ENCODE results near the gene H3-3A. TPM values are rescaled to one million over a fixed set of nuclear protein-coding genes. Genes with fewer than 3 reads are reported as not detected.
"Not testable (repeated sequence)": the region's sequence is repeated elsewhere in the genome, so short reads cannot be mapped to it uniquely, and the experiment has no call there.

H3-3A gene
- total RNA-seq, 3 donors from 2014 or later (not counting 1 experiment from before 2014, with no cell fraction given) = 490 to 616 (median 522) TPM

GRCh38 chr1:226091461-226091860 is 28.9 kb downstream of the H3-3A start:
- no peak overlapping the region for H3K4me3 Mint-ChIP-seq
- WGBS (ENCODE audit: insufficient coverage) = 86% methylated on average over 1 of the region's 1 CpG
- no peaks in the 10 kb centered on the region for H3K9me3 ChIP-seq (ENCODE audit: control insufficient read depth, insufficient read depth, low read length)
- H3K4me1 ChIP-seq (ENCODE audit: control insufficient read depth, insufficient read depth, low read length) = no peaks in the 10 kb centered on the region
- no peak for TF ChIP-seq CTCF (IDR thresholded peaks at IDR 0.05)
- no peaks in the 10 kb centered on the region for H3K4me1 Mint-ChIP-seq
- no peaks in the 10 kb centered on the region for H3K36me3 Mint-ChIP-seq
- H3K27me3 ChIP-seq (ENCODE audit: control insufficient read depth, insufficient read depth, low read length) = no peaks in the 10 kb centered on the region
- no peak for DNase-seq
- ATAC-seq = no peak
- no peak overlapping the region for H3K27ac Mint-ChIP-seq
- intact Hi-C loops (cut with micrococcal nuclease) = no loop called here
- H3K27ac ChIP-seq (ENCODE audit: low read length) = no peak overlapping the region
- no peak overlapping the region for H3K4me3 ChIP-seq (ENCODE audit: low read length)
- no peaks in the 10 kb centered on the region for H3K9me3 Mint-ChIP-seq
- no peaks in the 10 kb centered on the region for H3K36me3 ChIP-seq (ENCODE audit: control insufficient read depth, insufficient read depth, low read length)
- peaks cover 0 to 4% of the 10 kb centered on the region in 2 donors for H3K27me3 Mint-ChIP-seq (ENCODE audit: low read depth in 2 of 2)

GRCh38 chr1:226092048-226092820 is 29.7 kb downstream of the H3-3A start:
- H3K36me3 Mint-ChIP-seq; H3K9me3 Mint-ChIP-seq; H3K27me3 Mint-ChIP-seq (ENCODE audit: low read depth in 2 of 2); H3K4me1 ChIP-seq (ENCODE audit: control insufficient read depth, insufficient read depth, low read length); H3K4me1 Mint-ChIP-seq; H3K9me3 ChIP-seq (ENCODE audit: control insufficient read depth, insufficient read depth, low read length); H3K4me3 Mint-ChIP-seq; DNase-seq; H3K27ac ChIP-seq (ENCODE audit: low read length); intact Hi-C loops (cut with micrococcal nuclease); H3K27me3 ChIP-seq (ENCODE audit: control insufficient read depth, insufficient read depth, low read length); ATAC-seq; H3K36me3 ChIP-seq (ENCODE audit: control insufficient read depth, insufficient read depth, low read length); H3K4me3 ChIP-seq (ENCODE audit: low read length); H3K27ac Mint-ChIP-seq: not testable (repeated sequence)
- WGBS (ENCODE audit: insufficient coverage) = 92% methylated on average over 8 of the region's 10 CpGs

- peaks cover 7 to 9% of the 10 kb centered on the region in 2 donors for H3K27me3 Mint-ChIP-seq (ENCODE audit: low read depth in 2 of 2)
- DNase-seq (no peak), ATAC-seq (no peak)
- H3K27ac Mint-ChIP-seq = no peak overlapping the region
- no peaks in the 10 kb centered on the region for H3K36me3 Mint-ChIP-seq
- Histone ChIP-seq H3K36me3 (ENCODE audit: control insufficient read depth, insufficient read depth, low read length) (no peaks in the 10 kb centered on the region), H3K4me3 (ENCODE audit: low read length) (no peak overlapping the region), H3K27me3 (ENCODE audit: control insufficient read depth, insufficient read depth, low read length) (no peaks in the 10 kb centered on the region), H3K27ac (ENCODE audit: low read length) (no peak overlapping the region), H3K9me3 (ENCODE audit: control insufficient read depth, insufficient read depth, low read length) (no peaks in the 10 kb centered on the region), H3K4me1 (ENCODE audit: control insufficient read depth, insufficient read depth, low read length) (no peaks in the 10 kb centered on the region)
- H3K9me3 Mint-ChIP-seq = no peaks in the 10 kb centered on the region
- intact Hi-C loops (cut with micrococcal nuclease) = no loop called here
- no peak for TF ChIP-seq CTCF (IDR thresholded peaks at IDR 0.05)
- 100% methylated on average over 1 of the region's 3 CpGs for WGBS (ENCODE audit: insufficient coverage)
- H3K4me3 Mint-ChIP-seq = no peak overlapping the region
- no peaks in the 10 kb centered on the region for H3K4me1 Mint-ChIP-seq
These were observed 30.4 kb downstream of the H3-3A start for GRCh38 chr1:226092965-226093364.

- no peak overlapping the region for H3K4me3 Mint-ChIP-seq
- H3K27me3 Mint-ChIP-seq (ENCODE audit: low read depth in 2 of 2) = peaks cover 7 to 9% of the 10 kb centered on the region in 2 donors
- no peak for ATAC-seq
These were observed 31.1 kb downstream of the H3-3A start for GRCh38 chr1:226093621-226094020.

More at GRCh38 chr1:226093621-226094020, 31.1 kb downstream of the H3-3A start:
- no peaks in the 10 kb centered on the region for H3K36me3 ChIP-seq (ENCODE audit: control insufficient read depth, insufficient read depth, low read length)
- no peaks in the 10 kb centered on the region for H3K4me1 Mint-ChIP-seq
- intact Hi-C loops (cut with micrococcal nuclease) = no loop called here
- H3K27ac ChIP-seq (ENCODE audit: low read length) = no peak overlapping the region
- no peaks in the 10 kb centered on the region for H3K36me3 Mint-ChIP-seq
- WGBS (ENCODE audit: insufficient coverage) = 84% methylated on average over 2 of the region's 2 CpGs
- no peaks in the 10 kb centered on the region for H3K9me3 ChIP-seq (ENCODE audit: control insufficient read depth, insufficient read depth, low read length)
- no peaks in the 10 kb centered on the region for H3K9me3 Mint-ChIP-seq
- H3K4me1 ChIP-seq (ENCODE audit: control insufficient read depth, insufficient read depth, low read length) = no peaks in the 10 kb centered on the region
- H3K27ac Mint-ChIP-seq = no peak overlapping the region
- no peak for TF ChIP-seq CTCF (IDR thresholded peaks at IDR 0.05)
- no peak for DNase-seq
- H3K4me3 ChIP-seq (ENCODE audit: low read length) = no peak overlapping the region
- no peaks in the 10 kb centered on the region for H3K27me3 ChIP-seq (ENCODE audit: control insufficient read depth, insufficient read depth, low read length)

All from natural killer cell (primary cell).